Activated CD8-positive, alpha-beta T cell treated with anti-CD3 and anti-CD28 coated beads for 36 hours (primary cell): ENCODE results near the gene SFT2D2. TPM values are rescaled to one million over a fixed set of nuclear protein-coding genes. Genes with fewer than 3 reads are reported as not detected.

Experiments used
- ATAC-seq: fragments of 200-7000 bp; cut with Tn5 transposase; one replicate; pipeline ENCODE4 v1.10.0; 2021; ENCODE audit warnings: mild to moderate bottlenecking, moderate library complexity
- CTCF ChIA-PET: fragments of 350-600 bp; sonication (Branson Sonifier 250); formaldehyde crosslinking; loops from one replicate; lab custom pipeline; 2021; ENCODE audit warnings: antibody characterized with exemption; lab: Charles Lee
- POLR2A ChIA-PET: fragments of 350-600 bp; sonication (Branson Sonifier 250); formaldehyde crosslinking; loops from one replicate; lab custom pipeline; 2021; ENCODE audit warnings: antibody characterized with exemption; lab: Charles Lee
- DNase-seq: peaks from one replicate; pipeline ENCODE4 v3.0.0-alpha.2; 2020
- H3K27ac Mint-ChIP-seq: one replicate; pipeline ENCODE4 v1.8.0; 2021; ENCODE audit warnings: mild to moderate bottlenecking, mixed read lengths
- H3K27me3 Mint-ChIP-seq: one replicate; pipeline ENCODE4 v1.8.0; 2021; ENCODE audit warnings: mixed read lengths
- H3K36me3 Mint-ChIP-seq: one replicate; pipeline ENCODE4 v1.8.0; 2021; ENCODE audit warnings: low read depth, mixed read lengths
- H3K4me1 Mint-ChIP-seq: one replicate; pipeline ENCODE4 v1.8.0; 2021; ENCODE audit warnings: low read depth, mixed read lengths
- H3K4me3 Mint-ChIP-seq: one replicate; pipeline ENCODE4 v1.8.0; 2021; ENCODE audit warnings: mild to moderate bottlenecking, moderate library complexity, mixed read lengths
- H3K9me3 Mint-ChIP-seq: one replicate; pipeline ENCODE4 v1.8.0; 2021; ENCODE audit warnings: mixed read lengths
- intact Hi-C: fragments of 100-400 bp; cut with micrococcal nuclease; formaldehyde crosslinking; loops from one replicate; pipeline ENCODE4 v1.10.0; 2022
- total RNA-seq, 2 experiments: library from RNA; stranded (reverse); gene quantifications; one replicate each; pipeline ENCODE4 v1.2.3, GENCODE V29; 2021
- TF ChIP-seq, protein P1 (sequence below): fragments of 200-600 bp; IDR thresholded peaks from one replicate; pipeline ENCODE4 v1.8.0; 2022; ENCODE audit warnings: antibody characterized with exemption, mild to moderate bottlenecking

The SFT2D2 gene
- total RNA-seq, 2 experiments from 2014 or later, result 30.8 to 31.4 TPM

DNA sequence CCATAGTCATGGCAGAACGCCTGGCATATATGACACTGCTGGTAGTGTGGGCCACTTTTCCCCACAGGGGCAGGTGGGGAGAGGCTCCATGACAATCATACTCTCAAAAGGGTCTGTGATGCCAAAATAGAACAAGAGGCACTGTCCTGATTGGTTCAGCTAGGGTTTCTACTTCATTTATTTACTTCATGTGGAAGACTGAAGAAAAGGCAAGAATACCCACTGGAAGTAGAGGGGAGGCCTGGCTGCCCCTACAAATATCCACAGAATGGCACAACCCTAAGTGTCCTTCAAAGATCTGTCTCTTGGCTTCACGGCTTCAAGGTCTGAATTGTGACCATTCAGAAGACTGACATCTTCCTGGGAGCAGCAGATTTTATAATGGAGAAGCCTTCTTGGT, 4.5 kb upstream of the SFT2D2 start:
- Mint-ChIP-seq H3K27me3 (peaks cover 6% of the 10 kb centered on the region), H3K27ac (no peak overlapping the region), H3K4me3 (no peak overlapping the region), H3K4me1 (peaks cover 8% of the 10 kb centered on the region), H3K36me3 (no peaks in the 10 kb centered on the region), H3K9me3 (no peaks in the 10 kb centered on the region)
- POLR2A ChIA-PET, result no interaction called here
- no peak for DNase-seq
- TF ChIP-seq, protein P1, sequence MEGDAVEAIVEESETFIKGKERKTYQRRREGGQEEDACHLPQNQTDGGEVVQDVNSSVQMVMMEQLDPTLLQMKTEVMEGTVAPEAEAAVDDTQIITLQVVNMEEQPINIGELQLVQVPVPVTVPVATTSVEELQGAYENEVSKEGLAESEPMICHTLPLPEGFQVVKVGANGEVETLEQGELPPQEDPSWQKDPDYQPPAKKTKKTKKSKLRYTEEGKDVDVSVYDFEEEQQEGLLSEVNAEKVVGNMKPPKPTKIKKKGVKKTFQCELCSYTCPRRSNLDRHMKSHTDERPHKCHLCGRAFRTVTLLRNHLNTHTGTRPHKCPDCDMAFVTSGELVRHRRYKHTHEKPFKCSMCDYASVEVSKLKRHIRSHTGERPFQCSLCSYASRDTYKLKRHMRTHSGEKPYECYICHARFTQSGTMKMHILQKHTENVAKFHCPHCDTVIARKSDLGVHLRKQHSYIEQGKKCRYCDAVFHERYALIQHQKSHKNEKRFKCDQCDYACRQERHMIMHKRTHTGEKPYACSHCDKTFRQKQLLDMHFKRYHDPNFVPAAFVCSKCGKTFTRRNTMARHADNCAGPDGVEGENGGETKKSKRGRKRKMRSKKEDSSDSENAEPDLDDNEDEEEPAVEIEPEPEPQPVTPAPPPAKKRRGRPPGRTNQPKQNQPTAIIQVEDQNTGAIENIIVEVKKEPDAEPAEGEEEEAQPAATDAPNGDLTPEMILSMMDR, result no peak
- no peak for ATAC-seq
- intact Hi-C loops, result loop anchor here (5.0 kb wide), 1 partner anchor 39 kb away; no protein-coding TSS in a partner anchor
- CTCF ChIA-PET, result interaction anchor here (0.7 kb wide), 1 partner anchor 139 kb away, joined by 3 read pairs; no protein-coding TSS in a partner anchor

DNA sequence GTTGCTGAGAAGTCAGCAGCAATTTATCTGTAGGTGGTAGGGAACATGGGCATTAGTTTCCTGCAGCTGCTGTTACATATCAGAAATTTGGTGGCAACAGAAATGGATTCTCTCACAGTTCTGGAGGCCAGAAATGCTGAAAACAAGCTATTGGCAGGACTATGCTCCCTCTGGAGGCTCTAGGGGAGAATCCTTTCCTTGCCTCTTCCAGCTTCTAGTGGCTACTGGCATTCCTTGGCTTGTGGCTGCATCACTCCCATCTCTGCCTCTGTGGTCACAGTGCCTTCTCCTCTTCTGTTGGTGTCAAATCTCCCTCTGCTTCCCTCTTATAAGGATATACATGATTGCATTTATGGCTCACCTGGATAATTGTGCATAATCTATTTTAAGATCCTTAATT, 2.5 kb upstream of the SFT2D2 start:
- no peak for ATAC-seq
- Mint-ChIP-seq H3K36me3 (peaks cover 12% of the 10 kb centered on the region), H3K4me3 (no peak overlapping the region), H3K4me1 (peaks cover 22% of the 10 kb centered on the region), H3K27me3 (peaks cover 6% of the 10 kb centered on the region), H3K9me3 (no peaks in the 10 kb centered on the region), H3K27ac (no peak overlapping the region)
- intact Hi-C loops, result loop anchor here (5.0 kb wide), 1 partner anchor 41 kb away; no protein-coding TSS in a partner anchor
- TF ChIP-seq, protein P1, result no peak
- DNase-seq, result no peak
- ChIA-PET CTCF (interaction anchor here (0.7 kb wide), 1 partner anchor 13 kb away, joined by 3 read pairs; no protein-coding TSS in a partner anchor), POLR2A (no interaction called here)

DNA sequence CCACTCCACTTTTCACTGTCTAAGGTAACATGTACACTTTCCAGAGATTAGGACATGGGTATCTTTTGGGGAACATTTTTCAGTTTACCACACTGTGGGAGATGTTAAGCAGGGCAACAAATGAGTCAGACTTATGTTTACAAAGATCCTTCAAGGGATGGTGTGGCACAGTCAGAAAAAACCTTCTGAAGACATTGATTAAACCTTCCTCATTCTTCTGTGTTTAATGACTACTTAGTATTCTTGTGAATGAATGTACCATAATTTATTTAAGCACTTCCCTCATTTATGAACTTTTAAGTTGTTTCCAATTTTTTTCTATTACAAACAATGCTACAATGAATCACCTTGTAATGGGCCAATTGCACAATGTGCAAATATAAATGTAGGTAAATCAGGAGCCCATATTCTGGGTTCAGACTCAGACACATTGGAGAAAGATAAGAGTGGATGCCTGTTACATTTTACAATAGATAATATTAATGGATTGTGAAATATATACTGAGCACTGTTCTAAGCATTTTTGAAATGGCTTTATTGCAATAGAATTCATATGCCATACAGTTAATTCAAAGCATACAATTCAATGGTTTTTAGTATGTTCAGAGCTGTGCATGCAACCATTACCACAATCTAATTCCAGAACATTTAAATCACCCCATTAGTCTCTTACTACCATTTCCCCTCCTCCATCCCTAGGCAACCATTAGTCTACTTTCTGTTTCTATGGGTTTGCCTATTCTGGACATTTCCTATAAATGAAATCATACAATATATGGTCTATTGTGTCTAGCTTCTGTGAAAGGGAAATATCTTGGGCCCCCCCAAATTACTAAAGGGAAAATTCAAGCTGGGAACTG, 1.9 kb upstream of the SFT2D2 start:
- H3K27ac Mint-ChIP-seq, result no peak overlapping the region
- H3K27me3 Mint-ChIP-seq, result peaks cover 6% of the 10 kb centered on the region
- intact Hi-C loops, result loop anchor here (5.0 kb wide), 1 partner anchor 42 kb away; no protein-coding TSS in a partner anchor
- H3K4me1 Mint-ChIP-seq, result peaks cover 28% of the 10 kb centered on the region
- TF ChIP-seq, protein P1, result no peak
- no peak for DNase-seq
- ATAC-seq, result no peak
- no peak overlapping the region for H3K4me3 Mint-ChIP-seq
- CTCF ChIA-PET, result interaction anchor here (0.7 to 3.7 kb wide), 3 partner anchors 11 to 79 kb away, joined by 3 to 31 read pairs (median 4); no protein-coding TSS in a partner anchor
- H3K9me3 Mint-ChIP-seq, result no peaks in the 10 kb centered on the region
- peaks cover 13% of the 10 kb centered on the region for H3K36me3 Mint-ChIP-seq
- POLR2A ChIA-PET, result interaction anchor here (3.1 kb wide), 1 partner anchor 11 kb away, joined by 23 read pairs; no protein-coding TSS in a partner anchor

DNA sequence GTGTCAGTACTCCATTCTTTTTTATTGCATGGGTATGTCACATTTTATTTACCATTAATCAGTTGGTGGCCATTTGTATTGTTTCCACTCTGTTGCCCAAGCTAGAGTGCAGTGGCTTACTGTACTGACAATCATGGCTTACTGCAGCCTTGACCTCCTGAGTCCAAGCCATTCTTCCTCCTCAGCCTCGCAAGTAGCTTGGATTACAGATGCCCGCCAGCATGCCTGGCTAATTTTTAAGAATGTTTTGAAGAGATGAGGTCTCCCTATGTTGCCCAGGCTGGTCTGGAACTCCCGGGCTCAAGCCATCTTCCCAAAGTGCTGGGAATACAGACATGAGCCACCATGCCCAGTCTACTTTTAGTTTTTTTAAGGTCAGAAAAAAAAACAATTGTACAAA, 813 bp upstream of the SFT2D2 start:
- Mint-ChIP-seq H3K9me3 (no peaks in the 10 kb centered on the region), H3K27me3 (peaks cover 6% of the 10 kb centered on the region), H3K4me3 (peak overlapping the region; percentile 89), H3K36me3 (peaks cover 22% of the 10 kb centered on the region), H3K4me1 (peaks cover 37% of the 10 kb centered on the region), H3K27ac (peak overlapping the region; percentile 81)
- ChIA-PET CTCF (interaction anchor here (1.0 to 3.7 kb wide), 2 partner anchors 10 to 80 kb away, joined by 4 to 31 read pairs; no protein-coding TSS in a partner anchor), POLR2A (interaction anchor here (3.1 to 3.2 kb wide), 2 partner anchors 10 to 14 kb away, joined by 23 to 27 read pairs; no protein-coding TSS in a partner anchor)
- no peak for DNase-seq
- intact Hi-C loops, result loop anchor here (5.0 kb wide), 1 partner anchor 43 kb away; no protein-coding TSS in a partner anchor
- TF ChIP-seq, protein P1, result no peak
- no peak for ATAC-seq
